Stimulated activated effector memory CD8-positive, alpha-beta T cell treated with anti-CD3 and anti-CD28 coated beads, Interleukin-12 subunit alpha, Interleukin-12 subunit beta, amount 100 ng/mL, for 72 hours (primary cell): ENCODE measurements around the gene DOC2B.
A peak's percentile ranks its signal among the peaks of the same experiment; 100 is the strongest.
"Not testable (repeated sequence)": the region's sequence is repeated elsewhere in the genome, so short reads cannot be mapped to it uniquely, and the experiment has no call there.

Source experiments
- ATAC-seq: fragments of 150-1000 bp; cut with Tn5 transposase; 2 replicates; pipeline ENCODE4 v1.10.0; 2021
- DNase-seq, 2 donors: peaks; one replicate each; pipeline ENCODE4 v3.0.0; 2021 to 2022; ENCODE audit warnings: low spot score in 2 of 2
- H3K27ac Mint-ChIP-seq: one replicate; pipeline ENCODE4 v1.8.0; 2022; ENCODE audit warnings: mild to moderate bottlenecking, mixed read lengths
- H3K36me3 Mint-ChIP-seq: one replicate; pipeline ENCODE4 v1.8.0; 2022; ENCODE audit warnings: mild to moderate bottlenecking, mixed read lengths
- H3K4me1 Mint-ChIP-seq: one replicate; pipeline ENCODE4 v1.8.0; 2022; ENCODE audit warnings: mixed read lengths
- H3K4me3 Mint-ChIP-seq: one replicate; pipeline ENCODE4 v1.8.0; 2022; ENCODE audit warnings: mild to moderate bottlenecking, mixed read lengths
- H3K9me3 Mint-ChIP-seq: one replicate; pipeline ENCODE4 v1.8.0; 2022; ENCODE audit warnings: mixed read lengths

Gene DOC2B

GRCh38 chr17:180381-181244 is 837 bp downstream of the DOC2B start:
- ATAC-seq: no peak
- H3K4me3 Mint-ChIP-seq: no peak overlapping the region
- H3K4me1 Mint-ChIP-seq: peaks cover 8% of the 10 kb centered on the region
- H3K9me3 Mint-ChIP-seq: no peaks in the 10 kb centered on the region
- H3K27ac Mint-ChIP-seq: no peak overlapping the region
- H3K36me3 Mint-ChIP-seq: no peaks in the 10 kb centered on the region
- DNase-seq: no peak

GRCh38 chr17:179781-180380 is 1.6 kb downstream of the DOC2B start:
- H3K27ac Mint-ChIP-seq: no peak overlapping the region
- peaks cover 6% of the 10 kb centered on the region for H3K4me1 Mint-ChIP-seq
- no peaks in the 10 kb centered on the region for H3K9me3 Mint-ChIP-seq
- H3K4me3 Mint-ChIP-seq: no peak overlapping the region
- DNase-seq: no peak
- ATAC-seq: no peak
- no peaks in the 10 kb centered on the region for H3K36me3 Mint-ChIP-seq

- no peak for ATAC-seq
- no peak for DNase-seq
- H3K4me1 Mint-ChIP-seq: peaks cover 6% of the 10 kb centered on the region
- H3K27ac Mint-ChIP-seq: no peak overlapping the region
- no peaks in the 10 kb centered on the region for H3K9me3 Mint-ChIP-seq
- no peak overlapping the region for H3K4me3 Mint-ChIP-seq
- H3K36me3 Mint-ChIP-seq: no peaks in the 10 kb centered on the region
Observed at GRCh38 chr17:179066-179432, 2.4 kb downstream of the DOC2B start.

- H3K36me3 Mint-ChIP-seq: no peaks in the 10 kb centered on the region
- DNase-seq: no peak
- H3K27ac Mint-ChIP-seq: no peak overlapping the region
- H3K4me1 Mint-ChIP-seq: peaks cover 6% of the 10 kb centered on the region
- ATAC-seq: no peak
- no peak overlapping the region for H3K4me3 Mint-ChIP-seq
- H3K9me3 Mint-ChIP-seq: no peaks in the 10 kb centered on the region
Observed at GRCh38 chr17:178292-179065, 3.0 kb downstream of the DOC2B start.

GRCh38 chr17:177762-178161 is 3.7 kb downstream of the DOC2B start:
- Mint-ChIP-seq H3K27ac (no peak overlapping the region), H3K36me3 (no peaks in the 10 kb centered on the region), H3K4me1 (peaks cover 6% of the 10 kb centered on the region), H3K9me3 (no peaks in the 10 kb centered on the region), H3K4me3 (no peak overlapping the region)
- DNase-seq: no peak
- ATAC-seq: no peak

GRCh38 chr17:177155-177554 is 4.3 kb downstream of the DOC2B start:
- DNase-seq (no peak), ATAC-seq (no peak)
- H3K9me3 Mint-ChIP-seq: no peaks in the 10 kb centered on the region
- H3K4me3 Mint-ChIP-seq: no peak overlapping the region
- no peaks in the 10 kb centered on the region for H3K36me3 Mint-ChIP-seq
- H3K27ac Mint-ChIP-seq: no peak overlapping the region
- H3K4me1 Mint-ChIP-seq: peaks cover 3% of the 10 kb centered on the region

GRCh38 chr17:173166-173911 is 8.1 kb downstream of the DOC2B start:
- Mint-ChIP-seq H3K4me3 (no peak overlapping the region), H3K27ac (no peak overlapping the region), H3K9me3 (no peaks in the 10 kb centered on the region), H3K4me1 (no peaks in the 10 kb centered on the region), H3K36me3 (no peaks in the 10 kb centered on the region)
- no peak for DNase-seq
- no peak for ATAC-seq

GRCh38 chr17:172401-172800 is 9.0 kb downstream of the DOC2B start:
- H3K9me3 Mint-ChIP-seq: no peaks in the 10 kb centered on the region
- no peaks in the 10 kb centered on the region for H3K4me1 Mint-ChIP-seq
- ATAC-seq (no peak), DNase-seq (no peak)
- no peaks in the 10 kb centered on the region for H3K36me3 Mint-ChIP-seq
- no peak overlapping the region for H3K27ac Mint-ChIP-seq
- H3K4me3 Mint-ChIP-seq: no peak overlapping the region

- no peak overlapping the region for H3K4me3 Mint-ChIP-seq
- no peaks in the 10 kb centered on the region for H3K4me1 Mint-ChIP-seq
- DNase-seq: no peak
- H3K27ac Mint-ChIP-seq: no peak overlapping the region
- ATAC-seq: no peak
- no peaks in the 10 kb centered on the region for H3K9me3 Mint-ChIP-seq
- no peaks in the 10 kb centered on the region for H3K36me3 Mint-ChIP-seq
Observed at GRCh38 chr17:171871-172270, 9.6 kb downstream of the DOC2B start.

- no peak for ATAC-seq
- Mint-ChIP-seq H3K4me3 (no peak overlapping the region), H3K36me3 (no peaks in the 10 kb centered on the region), H3K9me3 (no peaks in the 10 kb centered on the region), H3K4me1 (no peaks in the 10 kb centered on the region), H3K27ac (no peak overlapping the region)
- DNase-seq: no peak
Observed at GRCh38 chr17:170130-170670, 11.2 kb downstream of the DOC2B start.

GRCh38 chr17:168614-169013 is 12.8 kb downstream of the DOC2B start:
- not testable (repeated sequence) for DNase-seq, H3K4me3 Mint-ChIP-seq, H3K36me3 Mint-ChIP-seq, H3K9me3 Mint-ChIP-seq, H3K27ac Mint-ChIP-seq, ATAC-seq, H3K4me1 Mint-ChIP-seq

- no peaks in the 10 kb centered on the region for H3K36me3 Mint-ChIP-seq
- H3K4me3 Mint-ChIP-seq: no peak overlapping the region
- H3K27ac Mint-ChIP-seq: no peak overlapping the region
- no peaks in the 10 kb centered on the region for H3K4me1 Mint-ChIP-seq
- no peaks in the 10 kb centered on the region for H3K9me3 Mint-ChIP-seq
- DNase-seq: no peak
- no peak for ATAC-seq
Observed at GRCh38 chr17:165939-166338, 15.5 kb downstream of the DOC2B start.

GRCh38 chr17:164303-165235 is 16.9 kb downstream of the DOC2B start:
- ATAC-seq (peak; percentile 36), DNase-seq (no peak)
- Mint-ChIP-seq H3K9me3 (no peaks in the 10 kb centered on the region), H3K27ac (no peak overlapping the region), H3K4me1 (no peaks in the 10 kb centered on the region), H3K4me3 (no peak overlapping the region), H3K36me3 (no peaks in the 10 kb centered on the region)

GRCh38 chr17:163514-164098 is 17.8 kb downstream of the DOC2B start:
- Mint-ChIP-seq H3K9me3 (no peaks in the 10 kb centered on the region), H3K36me3 (no peaks in the 10 kb centered on the region), H3K27ac (no peak overlapping the region), H3K4me3 (no peak overlapping the region), H3K4me1 (no peaks in the 10 kb centered on the region)
- ATAC-seq (no peak), DNase-seq (no peak)
